SU-DHL-6 (cell line): ENCODE data around the gene MRPS35.

Experiments used
- EZH2phosphoT487 ChIP-seq: fragments of 200-600 bp; sonication (generic), shearing (Covaris generic); conservative IDR thresholded peaks from 2 replicates; pipeline ENCODE4 v1.6.1; 2018; ENCODE audit warnings: mild to moderate bottlenecking, antibody characterized with exemption, low read length, moderate library complexity, mixed read lengths
- TF ChIP-seq, protein P1 (sequence below): fragments of 200-600 bp; sonication (generic); IDR thresholded peaks from one replicate; pipeline ENCODE4 v1.5.1; 2017; ENCODE audit warnings: antibody characterized with exemption, mild to moderate bottlenecking, low read length, moderate library complexity; ENCODE audit not compliant: insufficient read depth, poor library complexity, severe bottlenecking

DNA sequence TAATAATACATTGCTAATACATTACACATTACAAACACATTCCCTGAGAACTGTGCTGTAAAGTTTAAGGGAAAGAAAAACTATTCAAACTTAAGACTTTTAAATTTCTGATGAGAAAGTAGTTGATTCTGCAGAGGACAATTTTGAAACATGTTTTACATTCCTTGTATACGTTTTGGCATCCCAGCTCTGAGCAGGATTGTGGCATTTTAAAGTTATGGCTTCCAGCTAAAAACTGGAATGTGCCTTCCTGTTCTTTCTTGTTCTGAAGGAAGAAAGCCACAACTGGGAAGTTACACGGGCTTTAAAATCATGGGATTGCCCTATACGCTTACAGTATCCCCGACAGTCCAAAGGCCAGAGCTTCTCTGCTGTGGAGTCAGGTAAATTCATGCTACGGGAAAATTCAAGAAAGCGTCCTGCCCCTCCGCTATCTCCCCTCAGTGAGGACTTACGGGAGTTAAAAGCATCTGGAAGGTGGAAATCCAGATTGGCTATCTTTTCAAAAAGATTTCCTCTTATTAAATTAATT is 58.6 kb downstream of the MRPS35 start:
- TF ChIP-seq, protein P1, sequence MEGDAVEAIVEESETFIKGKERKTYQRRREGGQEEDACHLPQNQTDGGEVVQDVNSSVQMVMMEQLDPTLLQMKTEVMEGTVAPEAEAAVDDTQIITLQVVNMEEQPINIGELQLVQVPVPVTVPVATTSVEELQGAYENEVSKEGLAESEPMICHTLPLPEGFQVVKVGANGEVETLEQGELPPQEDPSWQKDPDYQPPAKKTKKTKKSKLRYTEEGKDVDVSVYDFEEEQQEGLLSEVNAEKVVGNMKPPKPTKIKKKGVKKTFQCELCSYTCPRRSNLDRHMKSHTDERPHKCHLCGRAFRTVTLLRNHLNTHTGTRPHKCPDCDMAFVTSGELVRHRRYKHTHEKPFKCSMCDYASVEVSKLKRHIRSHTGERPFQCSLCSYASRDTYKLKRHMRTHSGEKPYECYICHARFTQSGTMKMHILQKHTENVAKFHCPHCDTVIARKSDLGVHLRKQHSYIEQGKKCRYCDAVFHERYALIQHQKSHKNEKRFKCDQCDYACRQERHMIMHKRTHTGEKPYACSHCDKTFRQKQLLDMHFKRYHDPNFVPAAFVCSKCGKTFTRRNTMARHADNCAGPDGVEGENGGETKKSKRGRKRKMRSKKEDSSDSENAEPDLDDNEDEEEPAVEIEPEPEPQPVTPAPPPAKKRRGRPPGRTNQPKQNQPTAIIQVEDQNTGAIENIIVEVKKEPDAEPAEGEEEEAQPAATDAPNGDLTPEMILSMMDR, result no peak
- TF ChIP-seq EZH2phosphoT487, result no peak
